Body of pancreas (tissue), 4 donors: ENCODE data around the gene TESPA1.

Source experiments
- CTCF ChIP-seq, 7 experiments: fragments of 450-650 bp in 4 of 7; fragments of 200-600 bp in 3 of 7; sonication (generic) in 3 of 7; IDR thresholded peaks; one replicate each; pipeline ENCODE4 v1.5.1; 2016 to 2019; ENCODE audit warnings: antibody characterized with exemption in 7 of 7
- POLR2A ChIP-seq, 3 donors: fragments of 450-650 bp; IDR thresholded peaks; one replicate each; pipeline ENCODE4 v1.6.1; 2016; ENCODE audit warnings: antibody characterized with exemption in 3 of 3, mild to moderate bottlenecking in 2 of 3

DNA sequence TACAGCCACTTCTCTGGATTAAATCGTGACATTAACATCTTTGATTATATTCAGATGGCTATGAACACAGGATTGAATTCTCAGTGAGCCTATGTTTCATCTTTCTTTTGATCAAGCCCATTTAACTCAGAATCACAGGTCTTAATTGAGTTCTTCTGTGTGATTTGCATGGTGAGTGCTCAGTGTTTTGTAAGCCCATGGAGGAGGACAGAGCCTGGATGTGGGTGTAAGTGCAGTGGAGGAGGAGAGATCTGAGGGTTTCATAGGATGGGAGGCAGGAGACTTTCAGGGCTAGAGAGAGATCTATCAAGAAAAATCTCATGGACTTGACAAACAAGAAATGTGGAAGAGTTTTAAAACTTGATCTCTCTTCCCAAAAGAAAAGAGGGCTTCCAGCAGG lies 5.3 kb upstream of the TESPA1 start:
- no peak for TF ChIP-seq POLR2A (IDR thresholded peaks at IDR 0.05)
- TF ChIP-seq CTCF (IDR thresholded peaks at IDR 0.05): no peak
